ENCODE measurements around the gene MRPL51.
A peak's percentile ranks its signal among the peaks of the same experiment; 100 is the strongest.

Gene MRPL51

DNA sequence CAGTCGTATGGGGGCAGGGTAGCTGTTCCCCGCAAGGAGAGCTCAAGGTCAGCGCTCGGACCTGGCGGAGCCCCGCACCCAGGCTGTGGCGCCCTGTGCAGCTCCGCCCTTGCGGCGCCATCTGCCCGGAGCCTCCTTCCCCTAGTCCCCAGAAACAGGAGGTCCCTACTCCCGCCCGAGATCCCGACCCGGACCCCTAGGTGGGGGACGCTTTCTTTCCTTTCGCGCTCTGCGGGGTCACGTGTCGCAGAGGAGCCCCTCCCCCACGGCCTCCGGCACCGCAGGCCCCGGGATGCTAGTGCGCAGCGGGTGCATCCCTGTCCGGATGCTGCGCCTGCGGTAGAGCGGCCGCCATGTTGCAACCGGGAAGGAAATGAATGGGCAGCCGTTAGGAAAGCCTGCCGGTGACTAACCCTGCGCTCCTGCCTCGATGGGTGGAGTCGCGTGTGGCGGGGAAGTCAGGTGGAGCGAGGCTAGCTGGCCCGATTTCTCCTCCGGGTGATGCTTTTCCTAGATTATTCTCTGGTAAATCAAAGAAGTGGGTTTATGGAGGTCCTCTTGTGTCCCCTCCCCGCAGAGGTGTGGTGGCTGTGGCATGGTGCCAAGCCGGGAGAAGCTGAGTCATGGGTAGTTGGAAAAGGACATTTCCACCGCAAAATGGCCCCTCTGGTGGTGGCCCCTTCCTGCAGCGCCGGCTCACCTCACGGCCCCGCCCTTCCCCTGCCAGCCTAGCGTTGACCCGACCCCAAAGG lies 42.1 kb upstream of the MRPL51 start:
- TF ChIP-seq GABPA (IDR thresholded peaks at IDR 0.05; ENCODE audit: low read depth) (0 out of 2 replicates have a peak, but pooled peaks have one; percentile 16), POLR2AphosphoS5 (IDR thresholded peaks at IDR 0.05; ENCODE audit: low read depth) (peak; percentile 93), SPI1 (IDR thresholded peaks at IDR 0.05; ENCODE audit: borderline replicate concordance, low read depth) (no peak)
- TF ChIP-seq, protein P1, sequence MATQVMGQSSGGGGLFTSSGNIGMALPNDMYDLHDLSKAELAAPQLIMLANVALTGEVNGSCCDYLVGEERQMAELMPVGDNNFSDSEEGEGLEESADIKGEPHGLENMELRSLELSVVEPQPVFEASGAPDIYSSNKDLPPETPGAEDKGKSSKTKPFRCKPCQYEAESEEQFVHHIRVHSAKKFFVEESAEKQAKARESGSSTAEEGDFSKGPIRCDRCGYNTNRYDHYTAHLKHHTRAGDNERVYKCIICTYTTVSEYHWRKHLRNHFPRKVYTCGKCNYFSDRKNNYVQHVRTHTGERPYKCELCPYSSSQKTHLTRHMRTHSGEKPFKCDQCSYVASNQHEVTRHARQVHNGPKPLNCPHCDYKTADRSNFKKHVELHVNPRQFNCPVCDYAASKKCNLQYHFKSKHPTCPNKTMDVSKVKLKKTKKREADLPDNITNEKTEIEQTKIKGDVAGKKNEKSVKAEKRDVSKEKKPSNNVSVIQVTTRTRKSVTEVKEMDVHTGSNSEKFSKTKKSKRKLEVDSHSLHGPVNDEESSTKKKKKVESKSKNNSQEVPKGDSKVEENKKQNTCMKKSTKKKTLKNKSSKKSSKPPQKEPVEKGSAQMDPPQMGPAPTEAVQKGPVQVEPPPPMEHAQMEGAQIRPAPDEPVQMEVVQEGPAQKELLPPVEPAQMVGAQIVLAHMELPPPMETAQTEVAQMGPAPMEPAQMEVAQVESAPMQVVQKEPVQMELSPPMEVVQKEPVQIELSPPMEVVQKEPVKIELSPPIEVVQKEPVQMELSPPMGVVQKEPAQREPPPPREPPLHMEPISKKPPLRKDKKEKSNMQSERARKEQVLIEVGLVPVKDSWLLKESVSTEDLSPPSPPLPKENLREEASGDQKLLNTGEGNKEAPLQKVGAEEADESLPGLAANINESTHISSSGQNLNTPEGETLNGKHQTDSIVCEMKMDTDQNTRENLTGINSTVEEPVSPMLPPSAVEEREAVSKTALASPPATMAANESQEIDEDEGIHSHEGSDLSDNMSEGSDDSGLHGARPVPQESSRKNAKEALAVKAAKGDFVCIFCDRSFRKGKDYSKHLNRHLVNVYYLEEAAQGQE (IDR thresholded peaks at IDR 0.05; ENCODE audit: insufficient replicate concordance, low read depth): no peak
- TF ChIP-seq, protein P2, sequence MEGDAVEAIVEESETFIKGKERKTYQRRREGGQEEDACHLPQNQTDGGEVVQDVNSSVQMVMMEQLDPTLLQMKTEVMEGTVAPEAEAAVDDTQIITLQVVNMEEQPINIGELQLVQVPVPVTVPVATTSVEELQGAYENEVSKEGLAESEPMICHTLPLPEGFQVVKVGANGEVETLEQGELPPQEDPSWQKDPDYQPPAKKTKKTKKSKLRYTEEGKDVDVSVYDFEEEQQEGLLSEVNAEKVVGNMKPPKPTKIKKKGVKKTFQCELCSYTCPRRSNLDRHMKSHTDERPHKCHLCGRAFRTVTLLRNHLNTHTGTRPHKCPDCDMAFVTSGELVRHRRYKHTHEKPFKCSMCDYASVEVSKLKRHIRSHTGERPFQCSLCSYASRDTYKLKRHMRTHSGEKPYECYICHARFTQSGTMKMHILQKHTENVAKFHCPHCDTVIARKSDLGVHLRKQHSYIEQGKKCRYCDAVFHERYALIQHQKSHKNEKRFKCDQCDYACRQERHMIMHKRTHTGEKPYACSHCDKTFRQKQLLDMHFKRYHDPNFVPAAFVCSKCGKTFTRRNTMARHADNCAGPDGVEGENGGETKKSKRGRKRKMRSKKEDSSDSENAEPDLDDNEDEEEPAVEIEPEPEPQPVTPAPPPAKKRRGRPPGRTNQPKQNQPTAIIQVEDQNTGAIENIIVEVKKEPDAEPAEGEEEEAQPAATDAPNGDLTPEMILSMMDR (IDR thresholded peaks at IDR 0.05; ENCODE audit: insufficient read depth, low read length): no peak
- Histone ChIP-seq H3K27me3 (ENCODE audit: insufficient read depth, poor library complexity, severe bottlenecking) (no peaks in the 10 kb centered on the region), H3K4me3 (replicated peaks; ENCODE audit: insufficient read depth, low read length) (peak overlapping the region; percentile 89), H3K27ac (replicated peaks) (peak overlapping the region; percentile 98)
- DNase-seq (ENCODE audit: low read depth in 1 of 2, low spot score in 1 of 2): peak; percentile 79 to 90

DNA sequence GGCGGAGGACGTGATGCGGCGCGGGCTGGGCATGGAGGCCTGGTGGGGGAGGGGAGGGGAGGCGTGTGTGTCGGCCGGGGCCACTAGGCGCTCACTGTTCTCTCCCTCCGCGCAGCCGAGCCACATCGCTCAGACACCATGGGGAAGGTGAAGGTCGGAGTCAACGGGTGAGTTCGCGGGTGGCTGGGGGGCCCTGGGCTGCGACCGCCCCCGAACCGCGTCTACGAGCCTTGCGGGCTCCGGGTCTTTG lies 41.6 kb upstream of the MRPL51 start:
- H3K4me3 ChIP-seq (replicated peaks; ENCODE audit: insufficient read depth, low read length): peak overlapping the region; percentile 89
- DNase-seq (ENCODE audit: low read depth in 1 of 2, low spot score in 1 of 2): no peak
- TF ChIP-seq, protein P2 (IDR thresholded peaks at IDR 0.05; ENCODE audit: insufficient read depth, low read length): no peak
- peak; percentile 5 for TF ChIP-seq POLR2AphosphoS5 (IDR thresholded peaks at IDR 0.05; ENCODE audit: low read depth)
- H3K27ac ChIP-seq (replicated peaks): peak overlapping the region; percentile 98
- no peaks in the 10 kb centered on the region for H3K27me3 ChIP-seq (ENCODE audit: insufficient read depth, poor library complexity, severe bottlenecking)

DNA sequence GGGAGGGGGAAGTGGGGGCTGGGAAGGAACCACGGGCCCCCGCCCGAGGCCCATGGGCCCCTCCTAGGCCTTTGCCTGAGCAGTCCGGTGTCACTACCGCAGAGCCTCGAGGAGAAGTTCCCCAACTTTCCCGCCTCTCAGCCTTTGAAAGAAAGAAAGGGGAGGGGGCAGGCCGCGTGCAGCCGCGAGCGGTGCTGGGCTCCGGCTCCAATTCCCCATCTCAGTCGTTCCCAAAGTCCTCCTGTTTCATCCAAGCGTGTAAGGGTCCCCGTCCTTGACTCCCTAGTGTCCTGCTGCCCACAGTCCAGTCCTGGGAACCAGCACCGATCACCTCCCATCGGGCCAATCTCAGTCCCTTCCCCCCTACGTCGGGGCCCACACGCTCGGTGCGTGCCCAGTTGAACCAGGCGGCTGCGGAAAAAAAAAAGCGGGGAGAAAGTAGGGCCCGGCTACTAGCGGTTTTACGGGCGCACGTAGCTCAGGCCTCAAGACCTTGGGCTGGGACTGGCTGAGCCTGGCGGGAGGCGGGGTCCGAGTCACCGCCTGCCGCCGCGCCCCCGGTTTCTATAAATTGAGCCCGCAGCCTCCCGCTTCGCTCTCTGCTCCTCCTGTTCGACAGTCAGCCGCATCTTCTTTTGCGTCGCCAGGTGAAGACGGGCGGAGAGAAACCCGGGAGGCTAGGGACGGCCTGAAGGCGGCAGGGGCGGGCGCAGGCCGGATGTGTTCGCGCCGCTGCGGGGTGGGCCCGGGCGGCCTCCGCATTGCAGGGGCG lies 41.0 kb upstream of the MRPL51 start, which contains the start of gene GAPDH:
GAPDH (plus strand) TSS at position 595 of the 772 bp plus-strand sequence. CDS start 316 bp downstream, outside the sequence.
- peak; percentile 92 to 94 for DNase-seq (ENCODE audit: low read depth in 1 of 2, low spot score in 1 of 2)
- no peaks in the 10 kb centered on the region for H3K27me3 ChIP-seq (ENCODE audit: insufficient read depth, poor library complexity, severe bottlenecking)
- TF ChIP-seq, protein P2 (IDR thresholded peaks at IDR 0.05; ENCODE audit: insufficient read depth, low read length): no peak
- TF ChIP-seq, protein P1 (IDR thresholded peaks at IDR 0.05; ENCODE audit: insufficient replicate concordance, low read depth): peak; percentile 77
- TF ChIP-seq POLR2AphosphoS5 (IDR thresholded peaks at IDR 0.05; ENCODE audit: low read depth) (peak; percentile 99), SPI1 (IDR thresholded peaks at IDR 0.05; ENCODE audit: borderline replicate concordance, low read depth) (peak; percentile 47; the same call in 1 of the 2 replicates), GABPA (IDR thresholded peaks at IDR 0.05; ENCODE audit: low read depth) (0 out of 2 replicates have a peak, but pooled peaks have one; percentile 32)
- H3K4me3 ChIP-seq (replicated peaks; ENCODE audit: insufficient read depth, low read length): peak within 1 kb of the TSS; percentile 89
- H3K27ac ChIP-seq (replicated peaks): peak within 1 kb of the TSS; percentile 98
